Measurements from ENCODE around the gene SKAP2.

DNA sequence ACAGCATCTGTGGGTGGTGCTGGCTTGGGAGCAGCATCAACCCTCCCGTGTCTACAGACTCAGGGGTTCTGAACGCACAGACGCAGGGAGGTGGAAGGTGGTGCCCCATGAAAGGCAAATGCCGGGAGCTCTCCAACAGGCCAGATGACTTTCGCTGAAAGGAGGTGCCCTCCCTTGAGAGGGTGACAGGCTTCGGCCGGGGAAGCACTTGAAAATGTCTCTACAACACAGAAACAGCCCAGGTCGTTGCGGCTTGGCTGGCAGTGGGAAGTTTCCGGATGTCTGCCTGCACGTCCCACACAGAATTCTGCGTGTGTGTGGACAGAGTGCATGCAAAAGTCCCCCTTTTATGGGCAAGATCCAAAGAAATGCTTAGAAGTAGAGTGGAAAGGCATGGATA, 239.6 kb downstream of the SKAP2 start:
- TF ChIP-seq FOSL1 (IDR thresholded peaks at IDR 0.05; ENCODE audit: low read depth) (no peak), EZH2phosphoT487 (IDR thresholded peaks at IDR 0.05; ENCODE audit: borderline replicate concordance) (no peak), RAD21 (IDR thresholded peaks at IDR 0.05; ENCODE audit: low read depth) (no peak), SP1 (IDR thresholded peaks at IDR 0.05; ENCODE audit: low read depth) (no peak), JUND (IDR thresholded peaks at IDR 0.05) (no peak), CEBPB (IDR thresholded peaks at IDR 0.05; ENCODE audit: low read depth) (no peak), ATF3 (IDR thresholded peaks at IDR 0.05) (no peak), YY1 (IDR thresholded peaks at IDR 0.05; ENCODE audit: extremely low read depth, insufficient replicate concordance, low read depth, low read length) (no peak), POLR2AphosphoS5 (IDR thresholded peaks at IDR 0.05; ENCODE audit: low read depth, low read length) (no peak)
- TF ChIP-seq, protein P1, sequence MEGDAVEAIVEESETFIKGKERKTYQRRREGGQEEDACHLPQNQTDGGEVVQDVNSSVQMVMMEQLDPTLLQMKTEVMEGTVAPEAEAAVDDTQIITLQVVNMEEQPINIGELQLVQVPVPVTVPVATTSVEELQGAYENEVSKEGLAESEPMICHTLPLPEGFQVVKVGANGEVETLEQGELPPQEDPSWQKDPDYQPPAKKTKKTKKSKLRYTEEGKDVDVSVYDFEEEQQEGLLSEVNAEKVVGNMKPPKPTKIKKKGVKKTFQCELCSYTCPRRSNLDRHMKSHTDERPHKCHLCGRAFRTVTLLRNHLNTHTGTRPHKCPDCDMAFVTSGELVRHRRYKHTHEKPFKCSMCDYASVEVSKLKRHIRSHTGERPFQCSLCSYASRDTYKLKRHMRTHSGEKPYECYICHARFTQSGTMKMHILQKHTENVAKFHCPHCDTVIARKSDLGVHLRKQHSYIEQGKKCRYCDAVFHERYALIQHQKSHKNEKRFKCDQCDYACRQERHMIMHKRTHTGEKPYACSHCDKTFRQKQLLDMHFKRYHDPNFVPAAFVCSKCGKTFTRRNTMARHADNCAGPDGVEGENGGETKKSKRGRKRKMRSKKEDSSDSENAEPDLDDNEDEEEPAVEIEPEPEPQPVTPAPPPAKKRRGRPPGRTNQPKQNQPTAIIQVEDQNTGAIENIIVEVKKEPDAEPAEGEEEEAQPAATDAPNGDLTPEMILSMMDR (IDR thresholded peaks at IDR 0.05 in 2 of 3, conservative IDR thresholded peaks at IDR 0.05 in 1 of 3; ENCODE audit: borderline replicate concordance in 1 of 3, insufficient read depth in 1 of 3, low read depth in 2 of 3, low read length in 2 of 3) = no peak
